GM18511 (cell line): ENCODE measurements around the gene EPB41L1.

ENCODE experiments used
- ATAC-seq: cut with Tn5 transposase; IDR thresholded peaks from one replicate; pipeline ENCODE4 v1.9.1; 2021; ENCODE audit warnings: mild to moderate bottlenecking, moderate library complexity; ENCODE audit not compliant: unreplicated experiment

Gene EPB41L1

DNA sequence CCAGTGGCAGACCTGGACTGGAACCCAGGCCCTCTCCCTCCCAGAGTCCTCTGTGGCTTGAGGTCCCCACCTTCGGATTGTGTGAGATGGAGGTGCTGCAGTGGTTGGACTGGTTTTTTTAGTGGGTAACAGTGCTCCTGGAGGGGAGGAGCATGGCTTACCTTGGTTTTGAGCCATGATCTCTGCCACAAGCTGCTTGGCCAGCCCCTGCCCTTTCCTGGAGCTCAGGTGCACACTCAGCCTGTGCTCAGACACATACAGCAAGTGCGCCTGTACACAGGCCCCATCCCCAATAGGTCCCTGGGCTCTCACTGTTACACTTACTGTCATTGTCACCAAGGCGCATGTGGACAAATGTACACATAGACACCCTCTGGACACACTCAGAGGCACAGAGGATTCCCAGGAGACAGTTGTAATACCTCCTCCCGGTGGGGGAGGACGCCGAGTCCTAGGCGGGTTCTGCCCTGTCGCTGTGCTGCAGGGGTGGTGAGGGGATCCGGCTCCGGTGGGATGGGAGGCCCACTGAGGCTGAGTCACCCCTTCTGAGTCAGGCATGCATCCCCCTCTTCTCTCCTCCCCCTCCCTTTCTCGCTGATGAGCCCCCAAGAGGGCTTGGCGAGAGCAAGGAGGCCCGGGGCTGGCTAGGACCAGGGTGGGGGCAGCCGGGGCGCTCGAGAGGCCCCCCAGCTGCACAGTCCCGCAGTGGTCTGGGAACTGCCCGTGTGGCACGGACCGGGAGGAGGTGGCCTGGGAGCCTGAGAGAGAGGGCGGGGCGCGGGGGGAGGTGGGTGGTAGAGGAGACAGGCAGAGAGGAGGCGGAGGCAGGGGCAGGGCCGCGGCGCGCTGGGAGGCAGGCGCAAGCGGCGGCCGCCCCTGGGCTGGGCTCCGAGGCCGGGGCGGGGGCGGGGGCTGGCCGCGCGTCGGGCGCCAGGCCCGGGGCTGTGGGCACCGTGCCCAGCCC, 522 bp upstream of the EPB41L1 start:
- ATAC-seq = no peak

DNA sequence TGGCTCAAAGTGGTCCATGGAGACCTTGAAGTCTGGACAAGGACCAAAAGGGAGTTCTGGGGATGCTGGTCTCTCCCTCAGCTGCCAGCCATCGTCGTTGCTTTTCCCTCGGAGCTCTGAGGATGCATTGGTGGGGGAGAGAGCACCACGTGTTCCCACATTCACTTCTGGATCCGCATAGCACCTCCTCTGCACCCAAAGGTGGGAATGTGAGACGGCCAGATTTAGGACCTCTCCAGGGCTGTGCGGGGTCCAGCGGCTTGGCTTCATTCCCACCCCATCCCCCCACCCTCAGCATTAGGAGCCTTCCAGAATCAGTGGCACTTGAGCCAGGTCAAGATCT, 1.1 kb downstream of the EPB41L1 start:
- ATAC-seq = no peak

DNA sequence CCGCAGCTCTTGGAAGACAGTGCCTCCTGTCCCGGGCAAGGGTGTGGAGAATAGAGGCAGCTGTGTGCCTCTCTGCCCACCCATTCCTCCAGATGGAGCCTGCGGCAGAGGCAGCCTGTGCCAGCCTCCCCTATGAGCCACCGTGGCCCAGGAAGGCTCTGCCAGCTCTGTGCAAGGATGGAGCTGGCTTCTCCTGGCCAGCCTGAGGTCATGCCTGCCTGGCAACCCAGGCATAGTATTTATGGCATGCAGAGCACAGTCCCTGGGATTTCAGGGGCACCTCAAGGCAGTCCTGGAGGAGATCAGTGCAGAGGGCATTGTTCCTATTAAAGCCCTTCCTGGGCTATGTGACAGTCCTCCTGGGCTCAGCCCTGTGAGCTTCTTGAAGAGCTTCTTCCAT, 1.5 kb downstream of the EPB41L1 start:
- ATAC-seq = no peak

DNA sequence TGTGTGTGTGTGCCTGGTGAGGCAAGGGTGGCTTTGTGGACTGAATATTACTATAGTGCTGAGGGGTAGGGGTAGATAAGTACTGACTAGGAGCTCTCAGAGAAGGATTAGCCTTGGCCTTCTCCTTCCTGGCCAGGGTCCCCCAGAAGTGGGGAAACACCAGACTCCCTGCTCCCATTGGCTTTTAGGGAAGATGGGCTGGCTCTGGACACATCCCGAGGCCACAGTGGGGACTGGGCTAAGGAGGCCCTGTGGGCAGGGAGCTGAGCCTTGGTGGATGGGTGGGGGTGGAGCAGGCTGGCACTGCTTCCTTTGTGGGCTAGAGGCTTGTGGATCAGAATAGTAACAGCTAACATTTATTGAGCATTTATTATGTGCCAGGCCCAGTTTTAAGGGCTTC, 3.1 kb downstream of the EPB41L1 start:
- no peak for ATAC-seq

DNA sequence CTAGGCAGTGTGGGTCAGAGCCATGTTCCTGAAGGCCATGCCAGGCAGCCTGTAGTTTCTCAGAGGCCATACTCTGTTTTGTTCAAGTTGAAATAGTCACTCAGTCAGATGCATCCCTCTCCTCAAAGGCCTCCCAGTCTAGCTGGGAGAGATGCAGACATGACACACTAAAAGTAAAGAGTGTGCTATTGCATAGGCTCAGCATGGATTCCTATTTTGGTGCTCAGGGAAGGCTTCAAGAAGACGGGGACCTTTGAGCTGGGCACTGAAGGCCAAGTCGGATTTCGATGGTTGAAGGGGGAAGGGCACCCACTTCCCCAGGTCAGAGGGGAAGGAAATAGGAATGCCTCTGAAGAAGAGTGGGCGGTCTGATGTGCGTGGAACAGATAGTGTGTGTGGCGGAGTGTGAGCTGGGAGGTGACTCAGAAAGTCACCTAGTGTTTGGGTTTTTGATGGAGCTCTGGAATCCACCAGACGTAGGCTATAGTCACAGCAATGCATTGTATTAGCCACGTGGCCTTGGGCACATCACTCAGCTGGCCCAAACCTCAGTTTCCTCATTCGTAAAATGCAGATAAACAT, 3.7 kb downstream of the EPB41L1 start:
- no peak for ATAC-seq

DNA sequence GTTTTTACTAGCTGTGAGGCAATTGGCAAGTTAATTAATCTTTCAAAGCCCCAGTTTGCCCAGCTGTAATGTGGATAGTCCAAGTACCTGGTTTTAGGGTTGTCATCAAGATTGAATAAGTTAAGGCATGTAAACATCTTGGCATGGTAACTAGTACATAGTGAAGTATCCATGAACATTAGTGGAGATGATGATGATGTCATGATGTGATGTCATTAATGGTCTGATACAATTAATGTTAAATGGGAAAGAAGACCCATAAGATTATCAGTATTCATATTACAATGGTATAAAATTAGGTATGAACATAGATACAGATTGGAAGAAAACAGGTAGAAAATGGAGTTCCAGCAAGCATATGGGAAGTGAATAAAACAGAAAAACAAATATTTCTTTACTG, 5.3 kb downstream of the EPB41L1 start:
- ATAC-seq = no peak

DNA sequence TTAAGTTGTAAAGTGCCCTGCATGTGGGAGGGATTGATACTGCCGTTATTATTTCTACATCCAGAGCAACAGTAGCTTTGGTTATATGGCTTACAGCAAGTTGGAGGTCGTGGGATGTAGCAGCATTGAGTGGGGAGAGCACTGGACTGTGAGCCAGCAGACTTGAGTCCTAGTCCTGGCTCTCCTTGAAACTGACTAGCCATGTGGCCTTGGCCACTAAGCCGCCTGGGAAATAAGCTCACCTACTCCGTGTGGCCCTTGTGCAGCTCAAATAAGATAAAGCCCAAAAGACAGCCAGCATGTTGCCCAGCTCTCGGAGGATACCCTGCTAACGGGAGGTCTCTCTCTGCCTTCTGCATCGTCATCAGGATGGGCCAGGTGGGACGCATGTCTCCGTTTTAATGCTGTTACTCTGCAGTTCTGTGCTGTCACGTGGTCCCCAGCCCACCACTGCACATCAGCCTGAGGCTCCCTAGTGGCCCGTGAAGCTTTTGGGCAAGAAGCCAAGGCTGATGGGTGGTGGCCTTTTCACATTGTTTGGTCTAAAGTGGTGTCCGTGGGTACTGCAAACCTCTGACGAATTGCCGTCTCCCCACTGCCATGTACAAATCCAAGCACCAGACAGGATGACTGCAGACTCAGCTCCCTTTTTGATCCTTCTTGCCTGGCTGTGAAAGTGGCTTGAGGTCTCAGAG, 7.9 kb downstream of the EPB41L1 start:
- ATAC-seq = no peak

DNA sequence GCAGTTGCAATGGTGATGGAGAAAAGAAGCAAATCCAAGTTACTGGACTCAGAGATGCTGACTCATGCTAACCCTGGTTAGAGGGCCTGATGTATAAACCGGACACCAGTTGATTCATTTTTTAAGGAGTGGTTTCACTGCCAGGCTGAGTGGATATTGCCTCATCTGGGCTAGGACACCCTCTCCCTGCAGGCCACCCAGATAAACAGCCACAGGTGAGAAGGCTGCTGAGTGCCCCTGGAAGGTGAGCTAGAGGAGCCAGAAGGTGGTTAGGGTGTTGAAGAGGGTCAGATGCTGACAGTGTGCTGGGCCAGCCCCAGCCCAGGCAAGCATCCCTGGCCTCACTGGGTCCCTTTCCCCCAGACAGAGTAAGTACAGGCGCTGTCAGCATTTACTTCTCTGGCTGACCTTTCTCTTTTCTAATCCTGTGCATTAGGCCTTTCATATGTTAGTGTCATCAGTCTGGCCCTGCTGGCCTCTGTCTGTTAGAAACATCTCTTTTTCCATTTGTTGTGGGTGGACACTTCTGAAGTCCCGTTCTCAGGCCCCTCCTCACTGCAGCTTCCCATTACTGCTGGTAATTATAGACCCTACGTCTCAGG, 13.5 kb downstream of the EPB41L1 start:
- no peak for ATAC-seq

DNA sequence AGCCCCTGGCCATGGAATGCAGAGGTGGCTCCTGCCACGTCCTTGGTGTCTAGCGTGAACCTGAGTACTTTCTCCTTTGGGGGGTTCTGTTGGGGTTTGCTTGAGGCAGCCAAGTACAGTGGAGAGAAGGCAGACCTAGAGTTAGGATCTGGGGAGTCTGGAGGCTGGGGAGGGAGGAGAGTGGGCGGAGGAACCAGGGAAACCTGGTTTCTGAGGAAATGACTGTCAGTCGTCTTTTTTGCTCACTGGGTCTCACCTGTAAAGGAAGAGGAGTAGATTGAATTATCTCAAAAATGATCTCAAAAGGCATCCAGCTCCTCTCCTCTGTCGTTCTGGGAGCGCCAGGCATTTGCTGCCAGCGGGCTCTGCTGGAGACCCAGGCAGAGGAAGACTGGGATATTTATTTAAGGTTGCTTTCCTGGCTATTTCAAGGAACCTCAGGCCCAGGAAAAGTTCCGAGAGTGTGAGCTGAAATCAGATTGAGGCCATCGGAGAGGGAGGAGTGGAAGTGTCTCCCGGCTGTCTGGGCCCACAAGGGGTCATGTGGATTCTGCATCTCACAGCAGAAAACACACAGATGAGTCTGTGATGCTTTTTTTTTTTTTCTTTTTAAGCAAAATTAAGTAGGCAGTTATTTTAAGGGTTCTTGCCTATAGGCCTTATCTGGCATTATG, 16.1 kb downstream of the EPB41L1 start:
- ATAC-seq = no peak

DNA sequence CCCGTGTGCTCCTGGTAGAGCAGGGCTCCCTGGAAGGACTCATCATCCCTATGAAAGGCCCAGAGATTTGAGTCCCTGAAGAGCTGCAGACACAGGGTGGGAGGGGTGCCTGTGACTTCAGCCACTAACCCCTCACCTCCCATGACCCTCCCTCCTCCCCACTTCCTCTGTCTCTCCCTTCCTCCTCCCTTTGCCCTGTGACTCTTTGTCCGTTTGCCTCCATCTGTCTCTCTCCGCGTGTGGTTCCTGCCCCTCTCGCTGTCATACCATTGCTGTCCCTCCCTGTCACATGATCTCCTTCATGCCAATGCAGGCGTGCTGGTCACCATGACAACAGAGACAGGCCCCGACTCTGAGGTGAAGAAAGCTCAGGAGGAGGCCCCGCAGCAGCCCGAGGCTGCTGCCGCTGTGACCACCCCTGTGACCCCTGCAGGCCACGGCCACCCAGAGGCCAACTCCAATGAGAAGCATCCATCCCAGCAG, 19.0 kb downstream of the EPB41L1 start:
- ATAC-seq = no peak

DNA sequence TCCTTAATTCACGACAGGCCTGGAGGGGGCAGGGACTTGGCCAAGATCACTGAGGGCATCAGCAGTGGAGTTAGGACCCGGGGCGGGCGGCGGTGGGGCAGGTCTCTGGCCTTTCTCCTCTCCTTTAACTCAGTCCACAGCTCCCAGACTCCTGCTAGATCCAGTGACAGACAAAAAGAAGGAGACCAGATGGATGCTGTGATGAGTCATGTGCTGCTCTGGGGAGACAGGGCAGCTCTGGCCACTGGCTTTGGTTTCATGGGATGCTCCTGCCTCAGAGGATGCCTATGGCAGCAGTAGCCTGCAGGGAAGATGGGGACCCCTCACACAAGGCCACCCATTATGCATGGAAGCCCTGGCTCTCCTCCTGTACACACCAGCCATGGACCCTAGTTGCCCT, 20.5 kb downstream of the EPB41L1 start:
- ATAC-seq = no peak

DNA sequence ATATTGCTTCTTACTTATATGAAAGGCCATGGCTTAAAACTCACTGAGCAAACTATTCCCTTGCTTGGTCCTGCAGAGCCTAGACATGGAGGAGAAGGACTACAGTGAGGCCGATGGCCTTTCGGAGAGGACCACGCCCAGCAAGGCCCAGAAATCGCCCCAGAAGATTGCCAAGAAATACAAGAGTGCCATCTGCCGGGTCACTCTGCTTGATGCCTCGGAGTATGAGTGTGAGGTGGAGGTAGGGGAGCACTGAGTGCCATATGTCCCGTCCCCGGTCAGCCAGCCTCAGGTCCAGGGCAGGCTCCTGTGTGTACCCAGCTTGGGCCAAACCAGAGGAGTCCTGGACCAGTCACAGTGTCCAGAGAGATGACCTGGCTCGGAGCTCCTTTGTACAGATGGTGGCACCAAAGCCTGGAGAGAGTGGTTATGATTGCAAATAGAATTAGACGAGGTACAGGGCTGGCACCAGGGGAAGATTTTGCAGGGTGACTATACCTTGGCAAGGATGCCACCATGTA, 21.0 kb downstream of the EPB41L1 start:
- ATAC-seq = no peak

DNA sequence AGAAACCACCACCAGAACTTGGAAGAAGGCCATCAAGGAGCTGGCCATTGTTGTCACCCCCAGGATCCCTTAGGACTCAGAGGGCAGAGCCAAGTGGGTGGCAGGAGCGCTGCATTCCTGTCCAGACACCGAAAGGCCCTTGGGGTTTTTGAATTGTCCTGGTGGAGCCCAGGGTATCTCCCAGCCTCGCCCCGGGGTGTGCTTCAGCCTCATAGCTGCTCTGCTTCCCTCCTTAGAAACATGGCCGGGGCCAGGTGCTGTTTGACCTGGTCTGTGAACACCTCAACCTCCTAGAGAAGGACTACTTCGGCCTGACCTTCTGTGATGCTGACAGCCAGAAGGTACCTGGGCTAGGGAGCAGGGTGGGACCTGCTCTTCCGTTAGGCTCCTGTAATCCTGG, 23.2 kb downstream of the EPB41L1 start:
- ATAC-seq = no peak

DNA sequence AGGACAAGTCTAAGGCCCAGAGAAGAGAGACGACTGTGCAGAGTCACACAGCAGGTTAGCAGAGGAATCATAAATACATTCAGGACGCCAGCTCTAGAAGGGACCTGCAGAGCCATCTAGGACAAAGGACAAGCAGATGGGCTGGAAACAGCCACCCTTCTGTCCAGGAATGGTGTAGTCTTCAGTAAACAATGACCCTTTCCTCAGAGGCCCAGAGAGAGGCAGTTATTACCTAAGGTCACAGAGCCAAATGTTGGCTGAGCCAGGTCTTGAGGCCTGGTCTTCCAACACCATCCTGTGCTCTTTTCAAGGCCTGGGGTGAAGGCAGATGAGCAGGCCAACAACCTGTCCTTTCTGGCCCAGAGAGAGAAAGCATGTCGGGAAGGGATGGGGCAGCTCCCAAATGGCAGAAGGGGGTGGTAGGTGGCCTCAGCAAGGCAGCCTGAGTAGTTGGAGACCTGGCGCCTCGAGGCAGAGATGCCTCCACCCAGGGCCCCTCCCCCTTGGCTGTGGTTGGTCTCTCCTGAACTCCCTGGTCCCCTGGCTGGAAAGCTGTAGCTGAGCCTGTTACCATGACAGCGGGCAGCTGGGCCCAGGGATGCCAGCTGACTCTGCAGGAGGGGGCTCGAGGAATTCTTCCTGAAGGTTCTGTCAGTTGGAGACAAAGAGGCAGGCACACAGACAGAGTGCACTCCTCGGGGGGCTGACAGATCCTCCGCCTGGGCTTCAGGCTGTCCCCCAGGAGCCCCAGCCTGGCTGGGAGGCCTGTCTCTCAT, 24.8 kb downstream of the EPB41L1 start:
- ATAC-seq = no peak

DNA sequence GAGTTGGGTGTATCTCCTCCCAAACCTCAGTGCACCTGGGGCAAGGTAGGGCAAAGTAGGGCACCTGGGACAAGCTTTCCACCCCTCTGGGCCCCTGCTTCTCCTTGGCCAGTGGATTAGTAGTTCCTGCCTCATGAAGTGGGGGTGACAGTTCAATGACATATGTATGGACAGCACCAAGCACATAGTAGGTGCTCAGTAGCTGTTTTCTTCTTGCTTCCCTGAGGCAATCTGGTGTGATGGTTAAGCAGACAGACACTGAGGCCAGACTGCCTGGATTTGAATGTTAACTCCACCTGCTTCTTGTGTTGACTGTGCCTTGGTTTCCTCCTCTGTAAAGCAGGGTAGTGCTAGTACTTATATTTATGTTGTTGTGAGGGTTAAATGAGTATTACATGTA, 25.8 kb downstream of the EPB41L1 start:
- no peak for ATAC-seq

DNA sequence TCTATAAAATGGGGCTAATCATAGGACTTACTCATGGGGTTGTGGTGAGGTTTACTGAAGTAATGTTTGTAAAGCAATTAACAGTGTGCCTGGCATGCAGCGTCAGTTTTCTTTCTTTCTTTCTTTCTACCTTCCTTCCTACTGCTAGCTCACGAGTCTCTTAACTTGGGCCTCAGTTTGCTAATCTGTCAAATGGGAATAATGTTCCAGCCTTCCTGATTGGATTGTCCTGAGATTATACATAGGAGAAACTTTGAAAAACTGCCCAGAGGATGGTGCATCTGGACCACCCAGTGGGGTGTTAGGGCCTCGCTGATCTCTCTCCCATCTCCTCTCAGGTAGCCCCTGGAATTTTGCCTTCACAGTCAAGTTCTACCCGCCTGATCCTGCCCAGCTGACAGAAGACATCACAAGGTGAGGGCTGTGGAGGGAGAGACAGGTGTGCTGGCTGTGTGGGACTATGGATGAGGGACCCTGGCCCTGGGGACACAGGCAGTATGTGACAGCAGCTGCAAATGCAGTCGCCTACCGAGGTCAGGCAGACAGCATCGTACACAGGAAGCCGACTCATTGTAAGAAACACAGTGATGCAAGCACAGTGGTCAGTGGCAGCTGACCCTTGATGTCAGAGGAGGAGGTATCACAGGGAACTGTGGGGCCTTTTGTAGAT, 27.5 kb downstream of the EPB41L1 start:
- no peak for ATAC-seq

DNA sequence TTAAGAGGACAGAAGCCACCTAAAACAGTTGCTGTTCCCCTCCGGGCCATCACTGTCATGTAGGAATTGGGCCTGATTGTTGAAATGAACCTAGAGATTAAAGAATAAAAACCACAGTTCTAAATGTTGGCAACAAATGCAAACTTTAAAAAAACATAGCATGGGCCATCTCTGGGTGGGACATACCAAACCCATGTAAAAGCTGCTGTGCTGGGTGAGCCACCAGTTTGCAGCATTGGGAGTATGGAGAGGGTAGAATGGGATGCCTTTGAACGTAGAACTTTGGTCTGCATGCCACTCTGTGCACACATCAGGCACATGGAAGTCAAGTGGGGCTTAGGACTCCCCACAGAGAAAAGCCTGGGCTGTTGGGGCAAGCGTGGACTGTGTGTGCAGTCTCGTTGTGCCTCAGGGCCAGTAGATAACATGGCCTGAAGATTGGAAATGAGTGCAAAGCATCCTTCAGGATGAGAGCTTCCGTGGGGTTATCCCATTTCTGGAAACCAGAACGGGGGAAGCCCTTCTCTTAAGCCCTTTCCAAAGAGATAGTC, 28.1 kb downstream of the EPB41L1 start:
- ATAC-seq = no peak

DNA sequence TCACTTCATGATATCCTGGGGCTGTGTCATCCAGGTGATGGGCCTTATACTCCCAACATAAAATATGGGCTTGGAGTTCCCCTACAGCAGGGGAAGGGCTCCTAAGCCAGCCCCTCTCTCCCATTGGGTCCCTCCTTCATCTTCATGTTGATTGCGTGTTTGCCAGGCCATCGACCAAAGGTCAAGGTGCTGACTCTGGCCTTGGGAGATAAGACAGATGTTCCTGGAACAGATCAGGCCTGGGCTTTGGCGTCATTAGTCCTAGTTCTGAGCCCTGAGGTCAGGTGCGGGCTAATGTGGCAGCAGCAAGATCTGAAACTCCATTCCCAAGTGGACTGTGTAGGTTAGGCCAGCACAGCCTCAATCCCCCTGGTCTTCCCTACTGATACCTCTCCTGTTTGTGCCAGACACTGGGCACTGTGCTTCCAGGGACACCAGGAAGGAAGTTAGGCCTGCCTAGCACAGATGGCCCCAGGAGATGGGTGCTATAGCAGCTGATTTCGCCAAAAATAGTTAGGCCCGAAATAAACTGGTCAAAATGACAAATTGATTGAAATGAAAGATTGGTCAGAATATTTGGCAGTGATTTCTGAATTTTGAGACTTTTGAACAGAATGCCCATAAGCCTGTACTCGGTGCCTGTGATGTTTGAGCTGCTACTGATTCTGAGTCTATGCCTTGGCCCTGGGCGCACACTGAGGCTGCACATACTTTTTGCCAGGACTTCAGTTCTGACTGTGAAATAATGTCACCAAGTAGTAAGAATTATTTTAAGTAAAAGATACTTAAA, 28.8 kb downstream of the EPB41L1 start:
- ATAC-seq = no peak
